Tibial artery (tissue), 4 donors: ENCODE measurements around the gene BAHCC1.
"Not testable (repeated sequence)": the region's sequence is repeated elsewhere in the genome, so short reads cannot be mapped to it uniquely, and the experiment has no call there.

Experiments used
- DNase-seq, 2 donors: peaks; one replicate each; pipeline ENCODE4 v3.0.0-alpha.2; 2019
- H3K27ac ChIP-seq, 2 donors: fragments of 200-600 bp; sonication (generic) in 1 of 2; 1 replicate in 1 of 2; 2 replicates in 1 of 2; pipeline ENCODE4 v1.5.1; 2018 to 2019; ENCODE audit warnings: mild to moderate bottlenecking in 1 of 2
- H3K27me3 ChIP-seq, 2 donors: fragments of 200-600 bp; sonication (generic) in 1 of 2; one replicate each; pipeline versions ENCODE4 v1.5.1 to v1.6.0; 2016 to 2019
- H3K36me3 ChIP-seq, 3 donors: fragments of 200-600 bp; sonication (generic) in 2 of 3; one replicate each; pipeline ENCODE4 v1.5.1; 2016 to 2019; ENCODE audit warnings: mild to moderate bottlenecking in 2 of 3
- H3K4me1 ChIP-seq, 4 donors: fragments of 200-600 bp; sonication (generic) in 2 of 4; 1 replicate in 3 of 4; 2 replicates in 1 of 4; pipeline ENCODE4 v1.5.1; 2016 to 2019
- H3K4me3 ChIP-seq, 2 donors: fragments of 200-600 bp; sonication (generic) in 1 of 2; 1 replicate in 1 of 2; 2 replicates in 1 of 2; pipeline ENCODE4 v1.5.1; 2018 to 2019; ENCODE audit warnings: mild to moderate bottlenecking in 2 of 2
- H3K9me3 ChIP-seq, 3 donors: fragments of 200-600 bp; sonication (generic) in 1 of 3; one replicate each; pipeline ENCODE4 v1.5.1; 2016 to 2019
- CTCF ChIP-seq, 2 experiments: fragments of 200-600 bp in 1 of 2; fragments of 450-650 bp in 1 of 2; IDR thresholded peaks; one replicate each; pipeline ENCODE4 v1.5.1; 2017 to 2019; ENCODE audit warnings: antibody characterized with exemption in 2 of 2, mild to moderate bottlenecking in 1 of 2, moderate library complexity in 1 of 2
- intact Hi-C: fragments of 100-400 bp; cut with DNase I; formaldehyde crosslinking; loops from one replicate; pipeline ENCODE4 v1.15.0; 2023; ENCODE audit warnings: low total_unique reads

BAHCC1 gene

GRCh38 chr17:81424151-81425017, 29.1 kb downstream of the BAHCC1 start:
- peaks cover 51 to 81% (median 78%) of the 10 kb centered on the region in 4 donors for H3K4me1 ChIP-seq
- intact Hi-C loops: no loop called here
- H3K9me3 ChIP-seq: no peaks in the 10 kb centered on the region
- TF ChIP-seq CTCF (IDR thresholded peaks at IDR 0.05): no peak
- H3K4me3 ChIP-seq: no peak overlapping the region
- H3K27me3 ChIP-seq: no peaks in the 10 kb centered on the region
- no peak for DNase-seq
- H3K27ac ChIP-seq: peak overlapping the region; percentile 92 to 97
- no peaks in the 10 kb centered on the region for H3K36me3 ChIP-seq

- peaks cover 45 to 81% (median 79%) of the 10 kb centered on the region in 4 donors for H3K4me1 ChIP-seq
- intact Hi-C loops, DNase-seq, H3K36me3 ChIP-seq, H3K4me3 ChIP-seq, H3K9me3 ChIP-seq, H3K27ac ChIP-seq, H3K27me3 ChIP-seq: not testable (repeated sequence)
These were observed 29.8 kb downstream of the BAHCC1 start for GRCh38 chr17:81425041-81425440.

GRCh38 chr17:81425716-81426392, 30.6 kb downstream of the BAHCC1 start:
- H3K27ac ChIP-seq, H3K9me3 ChIP-seq, intact Hi-C loops, DNase-seq, H3K4me3 ChIP-seq, H3K27me3 ChIP-seq, H3K36me3 ChIP-seq: not testable (repeated sequence)
- H3K4me1 ChIP-seq: peaks cover 37 to 81% (median 76%) of the 10 kb centered on the region in 4 donors

- TF ChIP-seq CTCF (IDR thresholded peaks at IDR 0.05): no peak
- H3K4me1 ChIP-seq: peaks cover 32 to 75% (median 69%) of the 10 kb centered on the region in 4 donors
- no peak overlapping the region for H3K4me3 ChIP-seq
- H3K36me3 ChIP-seq: no peaks in the 10 kb centered on the region
- H3K27ac ChIP-seq: peak overlapping the region; percentile 37 to 70
- no peaks in the 10 kb centered on the region for H3K27me3 ChIP-seq
- intact Hi-C loops: no loop called here
- DNase-seq: no peak
- H3K9me3 ChIP-seq: no peaks in the 10 kb centered on the region
These were observed 31.3 kb downstream of the BAHCC1 start for GRCh38 chr17:81426393-81427172.

GRCh38 chr17:81427173-81428120, 32.2 kb downstream of the BAHCC1 start:
- intact Hi-C loops: no loop called here
- Histone ChIP-seq H3K4me3 (peak overlapping the region; percentile 27 to 35), H3K27ac (peak overlapping the region; percentile 37 to 70), H3K27me3 (no peaks in the 10 kb centered on the region), H3K9me3 (no peaks in the 10 kb centered on the region), H3K4me1 (peaks cover 23 to 66% (median 60%) of the 10 kb centered on the region in 4 donors), H3K36me3 (no peaks in the 10 kb centered on the region)
- peak in 1 of 2 donors; percentile 84 for DNase-seq
- TF ChIP-seq CTCF (IDR thresholded peaks at IDR 0.05): no peak

GRCh38 chr17:81428121-81428515, 32.9 kb downstream of the BAHCC1 start:
- Histone ChIP-seq H3K4me3 (peak overlapping the region; percentile 27 to 35), H3K4me1 (peaks cover 16 to 63% (median 56%) of the 10 kb centered on the region in 4 donors), H3K36me3 (no peaks in the 10 kb centered on the region), H3K9me3 (no peaks in the 10 kb centered on the region), H3K27me3 (no peaks in the 10 kb centered on the region), H3K27ac (peak overlapping the region; percentile 37 to 70)
- TF ChIP-seq CTCF (IDR thresholded peaks at IDR 0.05): peak in 1 of 2 experiments; percentile 29
- DNase-seq: peak in 1 of 2 donors; percentile 88
- intact Hi-C loops: no loop called here
